Lung microvascular endothelial cell (primary cell): ENCODE data around the gene BIVM. TPM values are rescaled to one million over a fixed set of nuclear protein-coding genes. Genes with fewer than 3 reads are reported as not detected.
A peak's percentile ranks its signal among the peaks of the same experiment; 100 is the strongest.
"Not testable (repeated sequence)": the region's sequence is repeated elsewhere in the genome, so short reads cannot be mapped to it uniquely, and the experiment has no call there.

Experiments used
- DNase-seq, 2 donors: peaks; one replicate each; pipeline versions ENCODE4 v3.0.0 to v3.0.0-alpha.2; 2010; ENCODE audit warnings: low read depth in 2 of 2
- total RNA-seq: library from RNA; depleted of rRNA; stranded (reverse); fragments of >200 nt; gene quantifications from 2 replicates; pipeline ENCODE4 v1.2.1, GENCODE V29; 2014

BIVM gene
- 10.7 and 16.5 TPM in 2 replicates for total RNA-seq

- peak; percentile 94 to 95 for DNase-seq
Measured at GRCh38 chr13:102798581-102799425, at the start of gene BIVM, which contains the start of gene POGLUT2. BIVM (plus strand) TSS chr13:102799119; CDS start chr13:102807268, 8,149 bp downstream. POGLUT2 (minus strand) TSS chr13:102798976; CDS start chr13:102798670, 306 bp downstream.

- no peak for DNase-seq
Measured at GRCh38 chr13:102751886-102752285, 47.0 kb upstream of the BIVM start.

- no peak for DNase-seq
Measured at GRCh38 chr13:102757006-102757405, 41.9 kb upstream of the BIVM start.

- no peak for DNase-seq
Measured at GRCh38 chr13:102758842-102759241, 40.1 kb upstream of the BIVM start.

GRCh38 chr13:102761071-102761470, 37.8 kb upstream of the BIVM start:
- no peak for DNase-seq

- no peak for DNase-seq
Measured at GRCh38 chr13:102763741-102764140, 35.2 kb upstream of the BIVM start.

- DNase-seq = peak in 1 of 2 donors; percentile 30
Measured at GRCh38 chr13:102768909-102769308, 30.0 kb upstream of the BIVM start.

GRCh38 chr13:102769679-102770078, 29.2 kb upstream of the BIVM start:
- DNase-seq = peak in 1 of 2 donors; percentile 23

GRCh38 chr13:102770435-102770834, 28.5 kb upstream of the BIVM start:
- peak in 1 of 2 donors; percentile 13 for DNase-seq

- DNase-seq = no peak
Measured at GRCh38 chr13:102771298-102772041, 27.4 kb upstream of the BIVM start.

- DNase-seq = no peak
Measured at GRCh38 chr13:102772042-102772425, 26.9 kb upstream of the BIVM start.

GRCh38 chr13:102773441-102774213, 25.3 kb upstream of the BIVM start, which contains the start of gene TEX30:
TEX30 (minus strand) TSS chr13:102773786; CDS start chr13:102770026, 3,760 bp downstream.
- DNase-seq = peak; percentile 89 to 92

GRCh38 chr13:102774214-102774568, 24.7 kb upstream of the BIVM start:
- DNase-seq = no peak

- DNase-seq = no peak
Measured at GRCh38 chr13:102774591-102775520, 24.1 kb upstream of the BIVM start.

- no peak for DNase-seq
Measured at GRCh38 chr13:102776271-102776670, 22.6 kb upstream of the BIVM start.

GRCh38 chr13:102777736-102778135, 21.2 kb upstream of the BIVM start:
- DNase-seq = no peak

- DNase-seq = peak in 1 of 2 donors; percentile 55
Measured at GRCh38 chr13:102779436-102780159, 19.3 kb upstream of the BIVM start.

GRCh38 chr13:102780656-102781055, 18.3 kb upstream of the BIVM start:
- DNase-seq = not testable (repeated sequence)

- no peak for DNase-seq
Measured at GRCh38 chr13:102781591-102781990, 17.3 kb upstream of the BIVM start.

GRCh38 chr13:102784483-102784882, 14.4 kb upstream of the BIVM start:
- DNase-seq = no peak
